Upper lobe of right lung (tissue), 1 donor: Measurements from ENCODE around the gene ATIC. TPM values are rescaled to one million over a fixed set of nuclear protein-coding genes. Genes with fewer than 3 reads are reported as not detected.

ENCODE experiments used
- ATAC-seq: fragments of 200-7000 bp; cut with Tn5 transposase; one replicate; pipeline ENCODE4 v1.9.1; 2020; ENCODE audit warnings: mild to moderate bottlenecking, moderate library complexity
- DNase-seq: peaks from one replicate; pipeline ENCODE4 v3.0.0-alpha.2; 2020
- H3K27ac ChIP-seq: fragments of 200-600 bp; one replicate; pipeline ENCODE4 v1.8.0; 2022
- H3K27me3 ChIP-seq: fragments of 200-600 bp; one replicate; pipeline ENCODE4 v1.8.0; 2022; ENCODE audit warnings: mild to moderate bottlenecking
- H3K36me3 ChIP-seq: fragments of 200-600 bp; one replicate; pipeline ENCODE4 v1.8.0; 2022
- H3K4me1 ChIP-seq: fragments of 200-600 bp; one replicate; pipeline ENCODE4 v1.8.0; 2022
- H3K4me3 ChIP-seq: fragments of 200-600 bp; one replicate; pipeline ENCODE4 v1.8.0; 2022; ENCODE audit warnings: mild to moderate bottlenecking
- H3K9me3 ChIP-seq: fragments of 200-600 bp; one replicate; pipeline ENCODE4 v1.8.0; 2022
- intact Hi-C: fragments of 100-400 bp; cut with DNase I; formaldehyde crosslinking; loops from one replicate; pipeline ENCODE4 v1.11.0; 2022
- long read RNA-seq: library from polyadenylated mRNA; unstranded; transcript quantifications from one replicate; pipeline ENCODE4 v2.0.0, GENCODE V29; 2021
- total RNA-seq: library from RNA; stranded (reverse); fragmentation: NEBNext Ultra II Directional; extraction: Animal tissue kit (Norgen Biotek cat#: 25700); gene quantifications from one replicate; pipeline ENCODE4 v1.2.1, GENCODE V29; 2021
- TF ChIP-seq, protein P1 (sequence below): fragments of 200-600 bp; IDR thresholded peaks from one replicate; pipeline ENCODE4 v1.8.0; 2022; ENCODE audit warnings: antibody characterized with exemption
- donor health status: DM: no; HTN: yes; CAD: no; lungs with severe emphysema.

ATIC gene
- total RNA-seq, result 71.0 TPM
- long read RNA-seq, transcript ATIC-207 (16 exons, 2,187 nt), result minor isoform, 5 of 69 reads
- long read RNA-seq, transcript ATIC-205 (15 exons, 2,275 nt), result minor isoform, 9 of 69 reads
- long read RNA-seq, transcript ATIC-201 (16 exons, 2,213 nt), result major isoform, 37 of 69 reads
- long read RNA-seq, partial matches to known transcripts, result 10 of 69 reads
- long read RNA-seq, other reads (novel, unspliced or antisense), result 7 of 69 reads

DNA sequence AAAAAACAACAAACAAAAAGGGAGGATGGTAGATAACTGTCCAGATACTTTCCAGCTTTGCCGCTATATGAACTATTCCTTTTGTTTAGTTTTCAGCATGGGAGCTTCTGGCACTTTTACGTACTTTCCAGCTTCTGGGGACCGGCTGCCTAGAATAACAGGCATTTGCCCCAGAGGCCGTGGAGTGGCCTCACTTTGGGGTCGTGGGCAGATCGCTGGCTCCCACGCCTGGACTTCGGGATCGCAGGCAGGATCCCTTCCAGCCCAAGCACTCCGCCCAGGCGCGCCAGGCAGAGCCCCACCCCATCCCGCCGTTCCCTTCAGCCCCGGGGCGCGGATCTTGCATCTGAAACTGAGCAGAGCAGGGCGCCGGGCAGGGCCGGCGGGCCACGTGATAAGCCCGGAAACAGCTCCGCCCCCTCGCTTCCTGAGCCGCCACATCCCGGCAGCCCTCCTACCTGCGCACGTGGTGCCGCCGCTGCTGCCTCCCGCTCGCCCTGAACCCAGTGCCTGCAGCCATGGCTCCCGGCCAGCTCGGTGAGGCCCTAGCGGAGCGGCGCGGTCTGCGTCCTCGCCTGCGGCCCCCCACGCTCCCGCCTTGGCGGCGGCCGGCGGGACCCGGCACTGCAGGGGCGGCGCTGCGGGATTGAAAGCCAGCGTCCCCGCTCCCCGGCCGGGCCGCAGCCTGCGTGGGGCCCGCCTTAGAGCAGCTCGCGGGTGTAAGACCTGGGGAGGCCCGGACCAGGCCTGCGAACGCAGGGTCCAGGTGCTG is at the start of gene ATIC:
ATIC (plus strand) TSS at position 435 of the 772 bp plus-strand sequence; CDS start at position 519, 84 bp downstream.
- TF ChIP-seq, protein P1, sequence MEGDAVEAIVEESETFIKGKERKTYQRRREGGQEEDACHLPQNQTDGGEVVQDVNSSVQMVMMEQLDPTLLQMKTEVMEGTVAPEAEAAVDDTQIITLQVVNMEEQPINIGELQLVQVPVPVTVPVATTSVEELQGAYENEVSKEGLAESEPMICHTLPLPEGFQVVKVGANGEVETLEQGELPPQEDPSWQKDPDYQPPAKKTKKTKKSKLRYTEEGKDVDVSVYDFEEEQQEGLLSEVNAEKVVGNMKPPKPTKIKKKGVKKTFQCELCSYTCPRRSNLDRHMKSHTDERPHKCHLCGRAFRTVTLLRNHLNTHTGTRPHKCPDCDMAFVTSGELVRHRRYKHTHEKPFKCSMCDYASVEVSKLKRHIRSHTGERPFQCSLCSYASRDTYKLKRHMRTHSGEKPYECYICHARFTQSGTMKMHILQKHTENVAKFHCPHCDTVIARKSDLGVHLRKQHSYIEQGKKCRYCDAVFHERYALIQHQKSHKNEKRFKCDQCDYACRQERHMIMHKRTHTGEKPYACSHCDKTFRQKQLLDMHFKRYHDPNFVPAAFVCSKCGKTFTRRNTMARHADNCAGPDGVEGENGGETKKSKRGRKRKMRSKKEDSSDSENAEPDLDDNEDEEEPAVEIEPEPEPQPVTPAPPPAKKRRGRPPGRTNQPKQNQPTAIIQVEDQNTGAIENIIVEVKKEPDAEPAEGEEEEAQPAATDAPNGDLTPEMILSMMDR, result no peak
- Histone ChIP-seq H3K4me1 (peaks cover 6% of the 10 kb centered on the region), H3K9me3 (no peaks in the 10 kb centered on the region), H3K4me3 (peak within 1 kb of the TSS; percentile 79), H3K27me3 (no peaks in the 10 kb centered on the region), H3K27ac (peak within 1 kb of the TSS; percentile 82), H3K36me3 (no peaks in the 10 kb centered on the region)
- ATAC-seq, result peak; percentile 99
- DNase-seq, result peak; percentile 98
- intact Hi-C loops, result no loop called here

DNA sequence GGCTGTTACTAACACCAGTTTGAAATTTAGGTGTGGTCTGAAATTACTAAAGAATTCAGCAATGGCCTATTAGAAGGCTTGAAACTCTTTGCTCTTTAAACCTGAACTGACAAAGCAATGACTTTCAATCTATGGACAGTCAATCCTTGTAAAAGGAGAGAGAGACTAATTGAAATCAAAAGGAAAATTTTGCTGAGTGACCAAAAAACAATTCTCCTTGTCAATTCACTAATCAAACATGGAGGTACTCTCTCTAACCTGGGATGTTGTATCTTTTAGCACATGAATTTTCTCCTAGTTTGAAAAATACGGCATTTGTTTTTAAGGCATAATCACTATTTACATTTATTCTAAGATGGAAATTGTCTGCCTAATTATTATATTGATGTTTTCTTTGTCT is 49.6 kb upstream of the ATIC start:
- no peaks in the 10 kb centered on the region for H3K4me1 ChIP-seq
- no peaks in the 10 kb centered on the region for H3K36me3 ChIP-seq
- TF ChIP-seq, protein P1, result no peak
- no peak overlapping the region for H3K27ac ChIP-seq
- H3K27me3 ChIP-seq, result no peaks in the 10 kb centered on the region
- H3K9me3 ChIP-seq, result no peaks in the 10 kb centered on the region
- intact Hi-C loops, result no loop called here
- no peak overlapping the region for H3K4me3 ChIP-seq
- DNase-seq (no peak), ATAC-seq (no peak)

DNA sequence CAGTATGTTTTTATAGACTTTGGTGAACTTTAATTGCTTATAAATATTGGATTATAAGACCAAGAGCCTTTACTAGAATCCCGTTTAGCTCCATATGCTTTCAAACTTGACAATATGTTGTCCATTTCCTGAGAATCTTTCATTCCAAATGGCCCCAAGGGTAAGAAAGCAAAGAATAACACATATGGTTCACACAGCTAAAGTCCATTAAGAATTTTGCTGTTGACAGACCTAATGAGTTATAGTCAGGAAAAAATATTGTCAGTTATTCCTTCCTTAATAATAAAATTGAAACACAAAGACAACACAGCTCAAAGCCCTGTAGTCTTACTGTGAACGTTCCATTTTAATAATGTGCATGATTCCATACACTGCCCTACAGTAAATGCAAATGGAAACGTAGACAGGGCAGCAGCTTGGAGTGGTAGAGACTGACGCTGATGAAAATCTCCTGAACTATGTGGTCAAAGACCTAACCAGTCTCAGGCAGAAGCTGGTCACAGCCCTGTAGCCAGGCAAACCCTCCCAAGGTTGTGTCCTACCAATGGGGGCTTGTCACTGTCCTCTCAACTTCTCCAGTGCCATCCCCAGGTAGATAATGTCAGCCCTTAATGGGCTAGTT is 49.0 kb upstream of the ATIC start:
- Histone ChIP-seq H3K27ac (no peak overlapping the region), H3K4me3 (no peak overlapping the region), H3K4me1 (no peaks in the 10 kb centered on the region), H3K9me3 (no peaks in the 10 kb centered on the region), H3K27me3 (no peaks in the 10 kb centered on the region), H3K36me3 (no peaks in the 10 kb centered on the region)
- ATAC-seq (no peak), DNase-seq (no peak)
- TF ChIP-seq, protein P1, result no peak
- intact Hi-C loops, result no loop called here

DNA sequence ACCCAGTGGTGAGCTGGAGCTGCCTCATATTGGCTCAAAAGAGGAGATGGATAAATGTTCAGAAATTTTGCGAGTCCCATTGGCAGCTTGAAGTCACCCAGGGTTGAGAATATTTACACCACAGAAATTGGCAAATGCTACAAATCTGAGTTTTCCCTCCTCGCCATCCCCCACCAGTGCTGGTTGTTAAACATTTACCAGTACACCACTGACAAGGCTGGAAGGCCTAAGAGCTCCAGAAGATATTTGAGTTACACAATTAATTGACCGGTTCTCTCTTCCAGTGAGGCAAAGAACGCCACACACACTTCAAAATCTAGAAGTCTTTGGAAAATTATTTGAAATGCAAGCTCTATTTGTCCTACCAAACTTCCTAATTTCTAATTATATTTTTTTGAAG is 47.5 kb upstream of the ATIC start:
- intact Hi-C loops, result no loop called here
- no peak overlapping the region for H3K27ac ChIP-seq
- no peaks in the 10 kb centered on the region for H3K27me3 ChIP-seq
- no peaks in the 10 kb centered on the region for H3K4me1 ChIP-seq
- no peaks in the 10 kb centered on the region for H3K36me3 ChIP-seq
- no peak overlapping the region for H3K4me3 ChIP-seq
- no peak for DNase-seq
- ATAC-seq, result no peak
- H3K9me3 ChIP-seq, result no peaks in the 10 kb centered on the region
- TF ChIP-seq, protein P1, result no peak

DNA sequence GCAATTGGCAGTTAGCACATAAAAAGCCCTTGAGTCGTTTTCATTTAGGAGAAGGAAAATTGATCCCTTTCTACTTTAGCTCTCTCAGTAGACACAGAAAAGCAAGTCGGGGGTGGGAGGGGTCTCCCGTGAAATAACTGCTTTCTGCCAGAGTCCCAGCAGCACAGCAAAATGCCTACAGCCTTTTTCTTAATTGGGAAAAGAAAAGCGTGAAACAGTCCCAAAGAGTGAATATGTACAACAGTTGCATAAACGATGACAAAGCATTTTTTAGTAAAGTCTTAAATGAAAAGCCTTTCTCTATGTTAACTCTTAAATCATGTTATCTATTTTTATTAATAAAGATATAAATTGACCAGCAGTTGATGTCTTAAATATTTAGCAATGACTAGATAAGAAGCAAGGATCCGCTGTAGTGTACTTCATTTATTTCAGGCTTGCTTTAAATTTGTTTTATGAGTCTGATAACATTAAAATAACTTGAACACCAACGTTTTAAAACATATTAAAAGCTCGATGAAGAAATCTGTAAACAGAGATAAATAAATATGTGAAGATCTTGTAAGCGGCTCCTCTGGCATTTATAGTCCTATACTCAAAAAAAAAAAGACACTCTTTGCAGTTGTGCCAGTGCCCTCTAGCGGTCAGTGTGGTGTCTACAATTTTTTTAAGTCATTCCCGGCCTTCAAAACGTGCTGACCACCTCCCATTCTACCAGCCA is 42.3 kb upstream of the ATIC start:
- TF ChIP-seq, protein P1, result peak; percentile 83
- intact Hi-C loops, result no loop called here
- H3K27me3 ChIP-seq, result no peaks in the 10 kb centered on the region
- H3K36me3 ChIP-seq, result no peaks in the 10 kb centered on the region
- no peak for DNase-seq
- ATAC-seq, result peak; percentile 88
- H3K27ac ChIP-seq, result no peak overlapping the region
- no peaks in the 10 kb centered on the region for H3K4me1 ChIP-seq
- H3K4me3 ChIP-seq, result peak overlapping the region; percentile 17
- H3K9me3 ChIP-seq, result no peaks in the 10 kb centered on the region
